Measurements from ENCODE around the gene KIAA1328.

- TF ChIP-seq CTCF (IDR thresholded peaks at IDR 0.05) (no peak), EP300 (IDR thresholded peaks at IDR 0.05) (no peak), POLR2AphosphoS5 (IDR thresholded peaks at IDR 0.05) (no peak)
Measured at GRCh38 chr18:37276111-37276890, 447.4 kb downstream of the KIAA1328 start.
